ENCODE results near the gene CYP27A1.

GRCh38 chr2:218859556-218859987 lies 77.6 kb downstream of the CYP27A1 start, which contains the start of gene WNT6:
- TF ChIP-seq CTCF (IDR thresholded peaks at IDR 0.05; ENCODE audit: low read length) (no peak), EZH2 (IDR thresholded peaks at IDR 0.05; ENCODE audit: borderline replicate concordance, low read length) (no peak)
